ENCODE results near the gene LAMTOR1. TPM values are rescaled to one million over a fixed set of nuclear protein-coding genes. Genes with fewer than 3 reads are reported as not detected.

LAMTOR1 gene
- total RNA-seq, 1 experiment from 2014 or later, result 96.3 TPM

DNA sequence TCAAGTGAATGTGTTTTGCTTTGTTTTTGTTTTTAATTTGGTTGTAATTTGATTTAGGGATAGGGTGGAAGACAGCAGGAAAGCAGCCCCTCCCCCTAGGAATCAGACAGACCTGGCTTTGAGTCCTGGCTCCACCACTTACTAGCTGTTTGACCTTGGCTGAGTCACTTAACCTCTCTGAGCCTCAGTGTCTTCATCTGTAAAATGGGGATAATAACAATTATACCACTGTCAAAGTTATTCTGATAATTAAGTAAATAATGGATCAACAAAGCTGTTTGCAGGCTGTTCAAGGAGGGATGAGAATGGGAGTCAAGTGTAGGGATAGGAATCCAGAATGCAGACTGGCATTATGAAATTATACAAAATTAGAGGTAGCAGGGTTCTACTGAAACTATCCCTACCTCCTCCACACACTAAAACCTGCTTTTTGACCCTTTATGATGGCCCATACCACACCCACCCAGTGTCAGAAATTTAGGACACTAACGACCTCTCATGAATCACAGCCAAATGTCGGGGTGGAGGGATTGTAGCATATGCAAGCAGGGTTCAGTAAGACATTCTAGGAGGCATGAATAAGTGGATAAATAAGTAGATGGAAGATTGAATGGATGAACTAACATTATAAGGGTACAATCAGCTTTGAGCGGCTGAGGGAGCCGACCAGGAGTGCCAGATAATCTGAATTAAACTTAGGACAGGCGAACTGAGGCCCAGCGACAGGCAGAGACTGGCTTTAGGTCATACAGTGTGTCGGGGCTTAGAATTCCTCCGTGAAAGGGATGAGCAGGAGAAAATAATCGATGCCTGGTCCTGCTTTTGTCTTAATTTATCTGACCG is 8.4 kb upstream of the LAMTOR1 start:
- no peak overlapping the region for H2AK5ac ChIP-seq (ENCODE audit: insufficient read length, low read length)
- no peak for DNase-seq
- H3K23ac ChIP-seq (ENCODE audit: insufficient read length, low read depth, low read length), result no peak overlapping the region
- peaks cover 25% of the 10 kb centered on the region for H3K27me3 Mint-ChIP-seq (ENCODE audit: low read depth)
- peak overlapping the region; percentile 82 for H3K27ac ChIP-seq (ENCODE audit: insufficient read length, low read depth, low read length)
- no peak overlapping the region for H2BK120ac ChIP-seq (ENCODE audit: low read depth, low read length, poor library complexity, severe bottlenecking)
- H3K79me2 ChIP-seq (ENCODE audit: insufficient read depth, low read length), result no peaks in the 10 kb centered on the region
- peak overlapping the region; percentile 89; the same call in 1 of the 2 replicates for H3K14ac ChIP-seq (ENCODE audit: insufficient read depth, low read length)
- H2BK15ac ChIP-seq (ENCODE audit: low read depth, low read length), result no peak overlapping the region
- H4K5ac ChIP-seq (ENCODE audit: insufficient read length, low read depth, low read length), result no peak overlapping the region
- H4K20me1 ChIP-seq (ENCODE audit: control insufficient read depth, insufficient read depth, insufficient read length), result no peaks in the 10 kb centered on the region
- H3K56ac ChIP-seq (ENCODE audit: insufficient read length, low read depth, low read length), result no peak overlapping the region
- no peak overlapping the region for H4K8ac ChIP-seq (replicated peaks; ENCODE audit: insufficient read length, low read depth, low read length)
- no peak overlapping the region for H3T11ph ChIP-seq (ENCODE audit: low read length)
- peak overlapping the region; percentile 91 for H3K9ac ChIP-seq (ENCODE audit: extremely low read depth, insufficient read length, low read length)
- H2BK20ac ChIP-seq (ENCODE audit: low read depth, low read length, poor library complexity, severe bottlenecking), result no peak overlapping the region
- peaks cover 13% of the 10 kb centered on the region in 2 experiments for H3K4me1 Mint-ChIP-seq
- H3K9me3 Mint-ChIP-seq, result no peaks in the 10 kb centered on the region
- peak overlapping the region; percentile 35 for H2BK12ac ChIP-seq (ENCODE audit: insufficient read length, low read depth, low read length)
- peak overlapping the region; percentile 89 to 91 for H3K4me3 Mint-ChIP-seq
- H4K91ac ChIP-seq (ENCODE audit: insufficient read length, low read depth, low read length), result no peak overlapping the region
- H3K79me1 ChIP-seq (ENCODE audit: insufficient read depth, low read depth, low read length, poor library complexity, severe bottlenecking), result no peaks in the 10 kb centered on the region
- no peak overlapping the region for H2AFZ ChIP-seq (ENCODE audit: low read length)
- H3K18ac ChIP-seq (ENCODE audit: insufficient read length, low read depth, low read length), result peak overlapping the region; percentile 85
- no peak overlapping the region; the same call in 1 of the 2 replicates for H3K4ac ChIP-seq (ENCODE audit: low read depth, low read length)
- TF ChIP-seq, protein P1, sequence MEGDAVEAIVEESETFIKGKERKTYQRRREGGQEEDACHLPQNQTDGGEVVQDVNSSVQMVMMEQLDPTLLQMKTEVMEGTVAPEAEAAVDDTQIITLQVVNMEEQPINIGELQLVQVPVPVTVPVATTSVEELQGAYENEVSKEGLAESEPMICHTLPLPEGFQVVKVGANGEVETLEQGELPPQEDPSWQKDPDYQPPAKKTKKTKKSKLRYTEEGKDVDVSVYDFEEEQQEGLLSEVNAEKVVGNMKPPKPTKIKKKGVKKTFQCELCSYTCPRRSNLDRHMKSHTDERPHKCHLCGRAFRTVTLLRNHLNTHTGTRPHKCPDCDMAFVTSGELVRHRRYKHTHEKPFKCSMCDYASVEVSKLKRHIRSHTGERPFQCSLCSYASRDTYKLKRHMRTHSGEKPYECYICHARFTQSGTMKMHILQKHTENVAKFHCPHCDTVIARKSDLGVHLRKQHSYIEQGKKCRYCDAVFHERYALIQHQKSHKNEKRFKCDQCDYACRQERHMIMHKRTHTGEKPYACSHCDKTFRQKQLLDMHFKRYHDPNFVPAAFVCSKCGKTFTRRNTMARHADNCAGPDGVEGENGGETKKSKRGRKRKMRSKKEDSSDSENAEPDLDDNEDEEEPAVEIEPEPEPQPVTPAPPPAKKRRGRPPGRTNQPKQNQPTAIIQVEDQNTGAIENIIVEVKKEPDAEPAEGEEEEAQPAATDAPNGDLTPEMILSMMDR (conservative IDR thresholded peaks at IDR 0.05), result no peak
- no peaks in the 10 kb centered on the region for H3K4me1 ChIP-seq (ENCODE audit: insufficient read depth, low read length)
- no peaks in the 10 kb centered on the region for H3K9me3 ChIP-seq (ENCODE audit: control insufficient read depth, low read depth, low read length)
- peaks cover 1 to 29% (median 11%) of the 10 kb centered on the region in 3 experiments; a peak in 5 of 7 replicates for H3K36me3 Mint-ChIP-seq (ENCODE audit: insufficient read depth in 1 of 3, low read depth in 3 of 3)
- peak overlapping the region; percentile 77 for H3K4me2 ChIP-seq (ENCODE audit: insufficient read depth, insufficient read length, low read length)
- H3K27me3 ChIP-seq (ENCODE audit: insufficient read depth, low read length), result no peaks in the 10 kb centered on the region; the same call in 1 of the 2 replicates
- H3K27ac Mint-ChIP-seq, result peak overlapping the region; percentile 100; a peak in 6 of 7 replicates
- H2BK5ac ChIP-seq (ENCODE audit: insufficient read length, low read length), result no peak overlapping the region
- H3K23me2 ChIP-seq (ENCODE audit: insufficient read length, low read depth, low read length, poor library complexity, severe bottlenecking), result peaks cover 10% of the 10 kb centered on the region
- WGBS (ENCODE audit: extremely low coverage, insufficient read length, low lambda C conversion rate), result no CpG with 5 or more reads among the region's 10 CpGs

Measured in H9 (cell line).